SU-DHL-6 (cell line): ENCODE data around the gene TAX1BP1.

Source experiments
- CTCF ChIP-seq: fragments of 200-600 bp; sonication (generic); IDR thresholded peaks from one replicate; pipeline ENCODE4 v1.5.1; 2017; ENCODE audit warnings: antibody characterized with exemption, mild to moderate bottlenecking, low read length, moderate library complexity; ENCODE audit not compliant: insufficient read depth, poor library complexity, severe bottlenecking
- EZH2phosphoT487 ChIP-seq: fragments of 200-600 bp; sonication (generic), shearing (Covaris generic); conservative IDR thresholded peaks from 2 replicates; pipeline ENCODE4 v1.6.1; 2018; ENCODE audit warnings: mild to moderate bottlenecking, antibody characterized with exemption, low read length, moderate library complexity, mixed read lengths

GRCh38 chr7:27872356-27873275, 132.7 kb downstream of the TAX1BP1 start:
- TF ChIP-seq CTCF (no peak), EZH2phosphoT487 (no peak)
